Upper lobe of left lung (tissue), 4 donors: ENCODE results near the gene FBXW11.

ENCODE experiments used
- CTCF ChIP-seq, 6 experiments: fragments of 450-650 bp in 4 of 6; fragments of 200-600 bp in 2 of 6; sonication (generic) in 2 of 6; IDR thresholded peaks; one replicate each; pipeline ENCODE4 v1.5.1; 2016 to 2019; ENCODE audit warnings: antibody characterized with exemption in 6 of 6
- POLR2A ChIP-seq, 4 donors: fragments of 450-650 bp; IDR thresholded peaks; one replicate each; pipeline ENCODE4 v1.5.1; 2016 to 2017; ENCODE audit warnings: antibody characterized with exemption in 4 of 4, mild to moderate bottlenecking in 2 of 4
- POLR2AphosphoS5 ChIP-seq, 2 donors: sonication (generic); formaldehyde crosslinking; IDR thresholded peaks; one replicate each; pipeline ENCODE4 v1.5.1; 2017; ENCODE audit warnings: antibody characterized with exemption in 2 of 2

GRCh38 chr5:171945066-171945465 lies 61.4 kb downstream of the FBXW11 start:
- TF ChIP-seq CTCF (IDR thresholded peaks at IDR 0.05) (no peak), POLR2A (IDR thresholded peaks at IDR 0.05) (no peak), POLR2AphosphoS5 (IDR thresholded peaks at IDR 0.05) (no peak)
